Spleen (tissue), 7 donors: ENCODE results near the gene C20orf96.

Source experiments
- POLR2AphosphoS5 ChIP-seq, 3 donors: sonication (generic); formaldehyde crosslinking; IDR thresholded peaks; one replicate each; pipeline ENCODE4 v1.5.1; 2017; ENCODE audit warnings: antibody characterized with exemption in 3 of 3
- TF ChIP-seq, protein P1 (sequence below), 11 experiments: fragments of 200-600 bp in 7 of 11; fragments of 450-650 bp in 4 of 11; sonication (generic) in 4 of 11; IDR thresholded peaks in 8 of 11; conservative IDR thresholded peaks in 3 of 11; 1 replicate in 7 of 11; 2 replicates in 4 of 11; pipeline versions ENCODE4 v1.4.0 to v1.8.0; 2016 to 2021; ENCODE audit warnings: antibody characterized with exemption in 11 of 11, inconsistent platforms in 4 of 11, mild to moderate bottlenecking in 1 of 11
- donor health status: DM: no; HTN: no; CAD: no; lungs with moderate emphysema.
- donor health status: DM: no; HTN: no; CAD: no.
- donor health status: DM: no; HTN: no; CAD: no.

DNA sequence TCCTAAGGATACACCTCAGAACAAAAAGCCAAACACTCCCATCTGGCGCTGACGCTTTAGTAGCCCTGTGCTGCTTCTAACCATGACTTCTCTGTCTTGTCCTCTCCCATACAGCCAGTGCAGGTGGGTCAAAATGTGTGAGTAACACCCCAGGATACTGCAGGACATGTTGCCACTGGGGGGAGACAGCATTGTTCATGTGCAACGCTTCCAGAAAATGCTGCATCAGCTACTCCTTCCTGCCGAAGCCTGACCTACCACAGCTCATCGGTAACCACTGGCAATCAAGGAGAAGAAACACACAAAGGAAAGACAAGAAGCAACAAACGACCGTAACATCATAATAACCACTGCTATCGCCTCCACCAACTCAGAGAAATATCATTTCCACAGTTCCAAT, 31.6 kb downstream of the C20orf96 start:
- TF ChIP-seq, protein P1, sequence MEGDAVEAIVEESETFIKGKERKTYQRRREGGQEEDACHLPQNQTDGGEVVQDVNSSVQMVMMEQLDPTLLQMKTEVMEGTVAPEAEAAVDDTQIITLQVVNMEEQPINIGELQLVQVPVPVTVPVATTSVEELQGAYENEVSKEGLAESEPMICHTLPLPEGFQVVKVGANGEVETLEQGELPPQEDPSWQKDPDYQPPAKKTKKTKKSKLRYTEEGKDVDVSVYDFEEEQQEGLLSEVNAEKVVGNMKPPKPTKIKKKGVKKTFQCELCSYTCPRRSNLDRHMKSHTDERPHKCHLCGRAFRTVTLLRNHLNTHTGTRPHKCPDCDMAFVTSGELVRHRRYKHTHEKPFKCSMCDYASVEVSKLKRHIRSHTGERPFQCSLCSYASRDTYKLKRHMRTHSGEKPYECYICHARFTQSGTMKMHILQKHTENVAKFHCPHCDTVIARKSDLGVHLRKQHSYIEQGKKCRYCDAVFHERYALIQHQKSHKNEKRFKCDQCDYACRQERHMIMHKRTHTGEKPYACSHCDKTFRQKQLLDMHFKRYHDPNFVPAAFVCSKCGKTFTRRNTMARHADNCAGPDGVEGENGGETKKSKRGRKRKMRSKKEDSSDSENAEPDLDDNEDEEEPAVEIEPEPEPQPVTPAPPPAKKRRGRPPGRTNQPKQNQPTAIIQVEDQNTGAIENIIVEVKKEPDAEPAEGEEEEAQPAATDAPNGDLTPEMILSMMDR (IDR thresholded peaks at IDR 0.05 in 8 of 11, conservative IDR thresholded peaks at IDR 0.05 in 3 of 11) = peak in 3 of 11 experiments; percentile 11 to 36 (median 22)
- TF ChIP-seq POLR2AphosphoS5 (IDR thresholded peaks at IDR 0.05) = no peak
